Left ventricle myocardium inferior (tissue), 1 donor: ENCODE measurements around the gene SGK2. TPM values are rescaled to one million over a fixed set of nuclear protein-coding genes. Genes with fewer than 3 reads are reported as not detected.

Experiments used
- DNase-seq: peaks from one replicate; pipeline ENCODE4 v3.0.0-alpha.2; 2020
- H3K27ac ChIP-seq: fragments of 200-600 bp; replicated peaks from 2 replicates; pipeline ENCODE4 v1.8.0; 2021
- H3K27me3 ChIP-seq: fragments of 200-600 bp; 2 replicates; pipeline ENCODE4 v1.8.0; 2021; ENCODE audit warnings: low read depth
- H3K36me3 ChIP-seq: fragments of 200-600 bp; 2 replicates; pipeline ENCODE4 v1.8.0; 2021
- H3K4me1 ChIP-seq: fragments of 200-600 bp; 2 replicates; pipeline ENCODE4 v1.8.0; 2021
- H3K4me3 ChIP-seq: fragments of 200-600 bp; 2 replicates; pipeline ENCODE4 v1.8.0; 2021; ENCODE audit warnings: mild to moderate bottlenecking, moderate library complexity
- H3K9me3 ChIP-seq: fragments of 200-600 bp; replicated peaks from 2 replicates; pipeline ENCODE4 v1.8.0; 2021
- CTCF ChIP-seq: fragments of 200-600 bp; IDR thresholded peaks from 2 replicates; pipeline ENCODE4 v1.8.0; 2021; ENCODE audit warnings: antibody characterized with exemption, mild to moderate bottlenecking, borderline replicate concordance
- intact Hi-C: fragments of 100-400 bp; cut with micrococcal nuclease; formaldehyde crosslinking; loops from one replicate; pipeline ENCODE4 v1.11.0; 2022
- total RNA-seq: library from RNA; stranded (reverse); fragmentation: NEBNext Ultra II Directional; extraction: Animal tissue kit (Norgen Biotek cat#: 25700); gene quantifications from one replicate; pipeline ENCODE4 v1.2.1, GENCODE V29; 2021
- donor health status: DM: no; HTN: yes; CAD: no; lungs with severe emphysema.

Gene SGK2
- total RNA-seq, 1 donor from 2014 or later: 0.30 TPM

GRCh38 chr20:43564993-43565757 lies 6.3 kb downstream of the SGK2 start:
- intact Hi-C loops: no loop called here
- no peak for TF ChIP-seq CTCF
- Histone ChIP-seq H3K4me1 (no peaks in the 10 kb centered on the region), H3K27ac (no peak overlapping the region), H3K4me3 (no peak overlapping the region), H3K36me3 (no peaks in the 10 kb centered on the region), H3K27me3 (no peaks in the 10 kb centered on the region), H3K9me3 (no peaks in the 10 kb centered on the region)
- DNase-seq: no peak

- intact Hi-C loops: no loop called here
- H3K27ac ChIP-seq: no peak overlapping the region
- TF ChIP-seq CTCF: no peak
- no peak for DNase-seq
- H3K9me3 ChIP-seq: no peaks in the 10 kb centered on the region
- no peaks in the 10 kb centered on the region for H3K27me3 ChIP-seq
- H3K36me3 ChIP-seq: no peaks in the 10 kb centered on the region
- H3K4me1 ChIP-seq: no peaks in the 10 kb centered on the region
- H3K4me3 ChIP-seq: no peak overlapping the region
These were observed 6.9 kb downstream of the SGK2 start for GRCh38 chr20:43565758-43566104.

- H3K4me1 ChIP-seq: no peaks in the 10 kb centered on the region
- H3K36me3 ChIP-seq: no peaks in the 10 kb centered on the region
- H3K27ac ChIP-seq: no peak overlapping the region
- H3K4me3 ChIP-seq: no peak overlapping the region
- TF ChIP-seq CTCF: no peak
- H3K27me3 ChIP-seq: no peaks in the 10 kb centered on the region
- intact Hi-C loops: no loop called here
- H3K9me3 ChIP-seq: no peaks in the 10 kb centered on the region
- no peak for DNase-seq
These were observed 8.7 kb downstream of the SGK2 start for GRCh38 chr20:43567477-43567876.

- TF ChIP-seq CTCF: no peak
- no peak for DNase-seq
- H3K4me3 ChIP-seq: no peak overlapping the region
- H3K27ac ChIP-seq: no peak overlapping the region
- intact Hi-C loops: no loop called here
- H3K4me1 ChIP-seq: no peaks in the 10 kb centered on the region
- H3K36me3 ChIP-seq: no peaks in the 10 kb centered on the region
- H3K9me3 ChIP-seq: no peaks in the 10 kb centered on the region
- H3K27me3 ChIP-seq: no peaks in the 10 kb centered on the region
These were observed 9.9 kb downstream of the SGK2 start for GRCh38 chr20:43568706-43569105.

- Histone ChIP-seq H3K9me3 (no peaks in the 10 kb centered on the region), H3K4me3 (no peak overlapping the region), H3K27ac (no peak overlapping the region), H3K27me3 (no peaks in the 10 kb centered on the region), H3K4me1 (no peaks in the 10 kb centered on the region), H3K36me3 (no peaks in the 10 kb centered on the region)
- DNase-seq: no peak
- TF ChIP-seq CTCF: no peak
- intact Hi-C loops: no loop called here
These were observed 10.5 kb downstream of the SGK2 start for GRCh38 chr20:43569282-43569681.

GRCh38 chr20:43570496-43570895 lies 11.7 kb downstream of the SGK2 start:
- Histone ChIP-seq H3K9me3 (no peaks in the 10 kb centered on the region), H3K4me1 (no peaks in the 10 kb centered on the region), H3K4me3 (no peak overlapping the region), H3K36me3 (no peaks in the 10 kb centered on the region), H3K27ac (no peak overlapping the region), H3K27me3 (no peaks in the 10 kb centered on the region)
- TF ChIP-seq CTCF: no peak
- intact Hi-C loops: no loop called here
- no peak for DNase-seq
